Measurements from ENCODE around the gene RNH1.

Gene RNH1

DNA sequence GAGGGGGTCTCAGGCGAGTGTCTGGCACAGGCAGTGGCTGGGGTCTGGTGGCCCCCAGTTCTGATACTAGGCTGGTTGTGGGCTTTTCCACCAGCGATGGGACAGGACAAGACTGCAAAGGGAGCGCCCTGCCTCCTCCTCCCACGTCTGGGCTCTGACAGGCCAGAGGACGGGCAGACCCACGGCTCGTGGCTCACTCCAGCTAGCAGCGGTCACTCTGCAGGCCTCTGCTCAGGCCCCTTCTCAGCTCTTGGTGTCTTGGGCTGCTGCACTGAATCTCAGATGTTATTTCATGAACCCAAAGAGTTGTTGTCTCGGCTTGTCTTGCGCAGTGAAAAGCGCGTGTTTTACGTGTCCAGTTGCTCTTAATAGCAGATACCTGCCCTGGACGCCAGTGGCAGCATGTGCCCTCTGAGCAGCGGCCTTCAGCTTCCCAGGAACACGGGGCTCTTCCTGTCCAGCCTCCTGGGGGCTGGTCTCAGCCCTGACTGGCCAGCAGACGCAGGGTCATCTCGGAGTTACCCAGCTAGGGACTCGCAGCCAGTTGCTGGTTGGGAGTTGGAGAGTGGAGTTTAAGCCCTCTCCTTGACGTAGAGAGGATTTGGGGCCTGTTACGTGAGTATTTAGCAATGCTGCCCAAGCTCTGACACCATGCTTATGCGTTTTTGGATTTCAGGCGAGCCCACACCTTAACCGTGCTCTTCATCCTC is 47.4 kb downstream of the RNH1 start:
- DNase-seq (ENCODE audit: low spot score) (no peak), FAIRE-seq (no peak)

DNA sequence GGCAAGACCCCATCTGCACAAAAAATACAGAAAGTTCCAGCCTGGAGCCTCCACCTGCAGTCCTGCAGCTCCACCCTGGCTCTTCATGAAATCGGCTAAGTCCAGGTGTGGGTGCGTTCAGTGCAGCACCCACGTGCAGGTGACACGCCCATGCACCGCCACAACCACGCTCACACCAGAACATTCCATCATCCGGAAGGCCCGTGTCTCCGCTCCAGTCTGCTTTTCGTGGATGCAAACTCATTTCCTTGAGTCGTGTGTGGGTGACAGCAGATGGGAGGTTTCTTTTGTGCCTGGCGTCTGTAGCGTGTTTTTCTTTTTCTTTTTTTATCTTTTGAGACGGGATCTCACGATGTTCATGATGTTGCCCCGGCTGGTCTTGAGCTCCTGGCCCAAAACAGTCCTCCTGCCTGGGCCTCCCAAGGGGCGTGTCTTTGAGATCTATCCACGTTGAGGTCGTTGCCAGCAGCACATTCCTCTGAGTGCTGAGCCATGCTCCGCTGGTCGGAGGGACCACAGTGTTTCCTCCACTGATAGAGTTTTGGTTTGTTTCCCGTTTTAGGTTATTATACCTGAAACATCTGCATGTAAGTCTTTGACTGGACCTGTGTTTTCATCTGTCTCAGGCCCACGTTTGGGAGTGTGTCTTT is 49.8 kb downstream of the RNH1 start:
- no peak for FAIRE-seq
- no peak for DNase-seq (ENCODE audit: low spot score)

GRCh38 chr11:456533-456932 is 50.5 kb downstream of the RNH1 start:
- DNase-seq (ENCODE audit: low spot score) (no peak), FAIRE-seq (no peak)

DNA sequence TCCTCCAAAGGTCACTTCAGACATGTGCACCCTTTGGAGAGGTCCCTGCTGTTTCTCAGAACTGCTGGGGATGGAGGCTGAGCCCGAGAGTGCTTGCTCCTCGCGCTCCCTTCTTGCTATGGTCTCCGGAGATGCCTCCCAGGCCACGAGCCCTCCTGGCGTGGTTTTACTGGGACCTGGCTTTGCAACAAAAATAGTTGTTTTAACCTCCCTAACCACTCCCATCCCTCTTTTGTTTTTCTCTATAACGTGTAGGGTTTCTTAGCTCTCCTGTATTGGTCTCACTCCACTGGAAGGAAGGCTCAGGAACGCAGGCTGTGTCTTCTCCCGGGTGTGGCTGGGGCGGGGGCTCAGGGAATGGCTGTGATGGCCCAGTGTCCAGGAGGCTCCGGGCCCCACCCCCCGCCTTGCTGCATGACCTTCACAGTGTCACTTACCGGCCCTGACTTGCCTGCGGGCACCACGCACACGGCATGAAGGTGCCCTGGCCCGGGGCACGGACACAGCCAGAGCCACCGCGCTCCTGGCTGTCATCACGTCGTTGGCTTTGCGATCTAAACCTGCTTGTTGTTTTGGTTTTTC is 51.4 kb downstream of the RNH1 start:
- no peak for FAIRE-seq
- no peak for DNase-seq (ENCODE audit: low spot score)

DNA sequence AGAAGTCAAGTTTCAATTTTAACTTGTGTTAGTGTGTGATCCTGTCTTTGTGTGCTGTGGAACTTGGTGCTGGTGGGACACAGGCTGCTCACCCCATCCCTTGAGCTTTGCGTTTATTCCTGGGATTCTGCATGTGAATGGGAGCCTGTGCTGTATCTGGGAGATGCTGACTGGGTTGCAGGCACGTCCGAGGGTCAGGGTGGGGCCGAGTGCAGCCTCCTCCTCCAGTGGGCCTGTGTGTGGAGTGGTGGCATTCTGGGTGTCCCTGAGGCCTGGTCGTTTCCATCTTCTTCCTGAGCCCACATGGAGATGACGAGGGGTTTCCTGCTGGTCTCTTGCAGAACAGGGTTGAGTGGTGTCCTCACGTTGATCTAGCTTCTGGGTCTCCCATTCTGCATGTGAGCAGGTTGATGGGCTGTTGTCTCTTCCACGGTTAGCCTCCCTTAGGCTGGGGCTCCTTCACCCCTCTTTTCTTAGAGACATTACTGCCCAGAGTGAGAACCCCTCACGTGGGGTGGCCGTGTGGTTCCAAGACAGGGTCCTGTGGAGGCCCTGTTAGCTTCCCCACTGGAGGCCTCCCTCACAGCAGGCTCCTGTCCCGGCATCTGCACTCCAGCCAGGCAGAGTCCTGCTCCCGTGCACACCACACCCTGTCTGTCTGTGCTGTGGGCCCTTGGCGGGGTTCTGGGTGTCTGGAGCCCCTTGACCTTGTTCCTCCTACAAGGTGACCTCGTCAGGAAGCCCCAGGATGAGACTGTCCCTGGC is 52.1 kb downstream of the RNH1 start:
- FAIRE-seq (no peak), DNase-seq (ENCODE audit: low spot score) (no peak)

DNA sequence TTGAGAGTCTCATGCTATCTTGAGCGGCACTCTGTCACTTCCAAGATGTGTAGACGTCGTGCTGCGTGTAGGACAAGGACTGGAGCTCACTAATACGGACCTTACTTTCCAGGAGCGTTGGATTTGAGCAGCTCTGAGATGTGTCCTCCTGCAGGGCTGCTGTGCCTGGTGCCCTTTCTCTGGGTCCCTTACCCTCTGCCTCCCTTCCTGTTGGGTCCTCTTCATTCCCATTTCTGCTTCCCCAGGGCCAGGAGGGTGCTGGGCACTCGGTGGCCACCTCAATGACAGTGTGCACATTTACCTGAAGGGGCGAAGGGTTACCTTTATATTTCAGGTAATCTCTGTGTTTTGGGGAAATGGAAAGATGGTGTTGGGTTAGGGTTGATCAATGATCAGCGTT is 53.0 kb downstream of the RNH1 start:
- DNase-seq (ENCODE audit: low spot score) (no peak), FAIRE-seq (no peak)

DNA sequence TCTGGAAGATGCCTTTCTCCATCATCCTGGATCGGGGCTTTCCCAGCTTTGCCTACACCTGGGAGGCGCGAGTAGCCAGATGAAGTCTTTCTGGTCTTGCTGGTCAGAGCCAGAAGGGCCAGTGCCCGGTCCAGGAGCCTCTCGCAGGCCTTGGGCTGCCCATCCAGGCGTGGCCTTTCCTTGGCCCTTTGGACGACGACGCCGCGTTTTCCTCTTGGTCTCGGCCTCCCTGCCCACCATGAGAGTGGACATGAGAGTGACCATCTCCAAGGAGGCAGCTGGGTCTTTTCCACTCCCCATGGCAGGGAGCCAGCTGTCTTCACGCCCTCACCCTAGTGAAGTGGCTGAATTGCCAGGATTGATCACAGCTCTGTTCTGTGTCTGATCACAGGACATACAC is 53.5 kb downstream of the RNH1 start:
- FAIRE-seq: no peak
- no peak for DNase-seq (ENCODE audit: low spot score)

DNA sequence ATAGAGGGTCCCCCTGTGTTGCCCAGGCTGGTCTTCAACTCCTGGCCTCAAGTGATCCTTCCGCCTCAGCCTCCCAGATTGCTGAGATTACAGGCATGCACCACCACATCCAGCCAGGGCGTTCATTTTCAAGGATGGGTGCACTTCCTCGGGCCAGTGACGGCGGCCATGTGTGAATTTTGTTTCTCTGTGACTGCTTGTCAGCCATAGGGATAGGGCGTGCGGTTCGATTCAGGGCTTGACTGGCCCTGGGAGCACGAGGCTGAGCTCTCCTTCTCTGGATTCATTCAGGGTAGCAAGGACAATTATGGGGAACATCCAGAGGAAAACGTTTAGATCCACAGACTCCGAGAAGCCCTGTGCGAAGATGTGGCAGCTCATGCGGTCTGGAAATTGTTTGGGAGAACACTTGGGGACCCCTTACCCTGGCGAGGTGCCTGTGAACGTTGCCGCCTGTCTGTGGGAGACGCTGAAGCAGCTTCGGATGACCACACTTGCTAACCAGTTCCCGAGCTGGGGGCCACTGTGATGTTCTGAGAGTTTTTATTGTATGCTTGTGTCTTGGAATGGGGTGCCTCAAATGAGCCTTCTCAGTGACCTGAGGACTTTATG is 54.0 kb downstream of the RNH1 start:
- DNase-seq (ENCODE audit: low spot score) (no peak), FAIRE-seq (no peak)

DNA sequence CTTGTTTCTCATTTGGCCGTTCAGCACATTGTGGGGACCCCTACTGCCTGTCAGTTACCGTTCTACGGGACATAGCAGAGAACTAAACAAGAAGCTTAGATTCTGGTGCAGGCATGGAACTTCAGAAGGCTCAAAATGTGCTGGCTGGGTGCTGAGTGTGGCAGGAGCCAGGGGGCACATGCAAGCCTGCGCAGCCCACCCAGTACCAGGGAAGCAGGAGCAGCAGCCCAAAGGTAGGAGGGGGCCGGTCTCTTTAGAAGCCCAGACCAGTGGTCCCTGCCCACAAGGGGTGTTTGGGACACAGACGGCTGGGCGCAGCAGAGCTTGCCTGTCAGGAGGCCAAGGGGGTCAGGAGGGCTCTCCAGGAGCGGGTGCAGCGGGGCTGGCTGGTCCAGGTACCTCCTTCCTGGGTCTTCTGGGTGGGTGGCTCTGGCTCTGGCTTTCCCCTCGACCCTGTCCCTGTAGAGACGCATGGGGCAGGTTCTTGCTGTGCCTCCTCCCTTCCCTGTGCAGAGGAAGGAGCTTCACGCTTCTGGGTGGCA is 54.8 kb downstream of the RNH1 start:
- FAIRE-seq (no peak), DNase-seq (ENCODE audit: low spot score) (no peak)

GRCh38 chr11:451738-452137 is 55.3 kb downstream of the RNH1 start:
- FAIRE-seq (no peak), DNase-seq (ENCODE audit: low spot score) (no peak)

GRCh38 chr11:450809-451451 is 56.1 kb downstream of the RNH1 start:
- no peak for FAIRE-seq

GRCh38 chr11:449889-450808 is 56.9 kb downstream of the RNH1 start, which contains the start of gene PTDSS2:
TSS of gene PTDSS2 (plus strand) at chr11:450279. CDS start at chr11:450456, 177 bp downstream.
- no peak for FAIRE-seq
- peak; percentile 83 for DNase-seq (ENCODE audit: low spot score)

More at GRCh38 chr11:450809-451451, 56.1 kb downstream of the RNH1 start:
- peak; percentile 45 for DNase-seq (ENCODE audit: low spot score)

- DNase-seq (ENCODE audit: low spot score) (peak; percentile 77), FAIRE-seq (no peak)
These were observed 58.9 kb downstream of the RNH1 start for GRCh38 chr11:447923-448731.

- FAIRE-seq: no peak
- no peak for DNase-seq (ENCODE audit: low spot score)
These were observed 60.2 kb downstream of the RNH1 start for GRCh38 chr11:446891-447290.

GRCh38 chr11:445765-446588 is 61.1 kb downstream of the RNH1 start:
- no peak for DNase-seq (ENCODE audit: low spot score)
- FAIRE-seq: no peak
